HUDEP-2 (cell line): Measurements from ENCODE around the gene BRD7.
"Not testable (repeated sequence)": the region's sequence is repeated elsewhere in the genome, so short reads cannot be mapped to it uniquely, and the experiment has no call there.

Source experiments
- DNase-seq, 76 experiments: peaks; one replicate each; lab custom pipeline; 2025; ENCODE audit not compliant: unreplicated experiment in 76 of 76; lab: John Stamatoyannopoulos, UW

The BRD7 gene

GRCh38 chr16:50360033-50360778, 8.6 kb downstream of the BRD7 start:
- no peak for DNase-seq

- DNase-seq: no peak
These were observed 9.2 kb downstream of the BRD7 start for GRCh38 chr16:50359626-50360025.

DNA sequence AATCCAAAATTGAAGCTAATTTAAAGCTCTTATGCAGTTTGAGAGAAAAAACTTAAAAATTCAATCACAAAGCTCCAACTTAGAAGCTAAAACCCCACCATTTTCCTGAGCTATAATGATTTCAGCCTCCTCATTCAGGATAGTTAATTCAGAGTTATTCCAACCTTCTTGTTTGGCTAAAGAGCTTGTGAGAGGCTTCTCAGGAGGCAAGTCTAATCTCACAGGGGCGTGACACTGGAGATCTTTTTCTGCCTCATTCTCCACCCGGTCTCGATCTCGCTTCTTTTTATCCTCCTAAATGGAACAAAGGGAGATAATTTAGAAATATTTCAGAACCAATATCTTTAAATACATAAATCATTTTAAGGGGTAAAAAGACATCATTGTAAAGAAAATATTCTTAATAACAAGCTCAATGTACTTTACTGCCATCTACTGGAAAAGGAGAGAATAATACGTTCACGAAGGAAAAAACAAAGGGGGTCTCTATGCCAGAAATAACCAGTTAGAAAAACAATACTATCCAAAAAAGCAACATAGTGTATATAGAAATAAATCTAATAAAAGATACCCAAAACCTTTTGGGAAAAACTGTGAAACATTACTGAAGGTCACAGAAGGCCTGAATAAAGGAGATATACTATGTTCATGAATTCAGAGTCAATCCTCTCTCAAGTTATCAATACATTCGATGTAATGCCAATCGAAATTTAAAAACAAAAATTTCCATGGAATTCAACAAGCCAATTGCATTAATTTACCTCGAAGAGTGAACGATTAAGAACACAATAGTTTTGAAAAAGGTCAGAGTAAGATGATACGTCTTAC, 13.9 kb downstream of the BRD7 start:
- peak in 2 of 76 experiments; percentile 11 to 14 for DNase-seq

GRCh38 chr16:50354082-50354481, 14.7 kb downstream of the BRD7 start:
- DNase-seq: no peak

DNA sequence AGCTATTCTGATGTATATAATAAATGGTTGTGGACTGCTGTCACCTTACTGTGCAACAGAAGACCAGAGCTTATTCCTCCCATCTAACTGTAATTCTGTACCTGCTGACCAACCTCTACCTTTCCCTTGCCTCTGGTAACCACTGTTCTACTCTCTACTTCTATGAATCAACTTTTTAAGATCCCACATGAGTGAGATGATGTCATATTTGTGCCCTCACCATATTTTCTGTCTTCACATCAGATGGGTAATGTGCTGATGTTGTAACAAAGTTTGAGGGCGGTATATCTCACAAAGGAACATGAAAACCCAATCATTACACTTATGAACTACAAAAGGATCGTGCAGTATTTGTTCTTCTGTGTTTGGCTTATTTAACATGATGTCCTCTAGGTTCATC, 16.8 kb downstream of the BRD7 start:
- no peak for DNase-seq

- DNase-seq: no peak
These were observed 17.7 kb downstream of the BRD7 start for GRCh38 chr16:50351116-50351515.

DNA sequence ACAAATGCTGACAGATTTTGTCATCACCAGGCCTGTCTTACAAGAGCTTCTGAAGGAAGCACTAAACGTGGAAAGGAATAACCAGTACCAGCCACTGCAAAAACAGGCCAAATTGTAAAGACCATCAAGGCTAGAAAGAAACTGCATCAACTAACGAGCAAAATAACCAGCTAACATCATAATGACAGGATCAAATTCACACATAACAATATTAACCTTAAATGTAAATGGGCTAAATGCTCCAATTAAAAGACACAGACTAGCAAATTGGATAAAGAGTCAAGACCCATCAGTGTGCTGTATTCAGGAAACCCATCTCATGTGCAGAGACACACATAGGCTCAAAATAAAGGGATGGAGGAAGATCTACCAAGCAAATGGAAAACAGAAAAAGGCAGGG, 23.6 kb downstream of the BRD7 start:
- not testable (repeated sequence) for DNase-seq

DNA sequence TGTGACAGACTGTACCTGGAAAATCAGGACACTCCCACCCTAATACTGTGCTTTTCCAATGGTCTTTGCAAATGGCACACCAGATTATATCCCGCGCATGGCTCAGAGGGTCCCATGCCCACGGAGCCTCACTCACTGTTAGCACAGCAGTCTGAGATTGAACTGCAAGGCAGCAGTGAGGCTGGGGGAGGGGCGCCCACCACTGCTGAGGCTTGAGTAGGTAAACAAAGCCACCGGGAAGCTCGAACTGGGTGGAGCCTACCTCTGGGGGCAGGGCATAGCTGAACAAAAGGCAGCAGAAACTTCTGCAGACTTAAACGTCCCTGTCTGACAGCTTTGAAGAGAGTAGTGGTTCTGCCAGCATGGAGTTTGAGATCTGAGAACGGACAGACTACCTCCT, 25.2 kb downstream of the BRD7 start:
- not testable (repeated sequence) for DNase-seq

- no peak for DNase-seq
These were observed 28.2 kb downstream of the BRD7 start for GRCh38 chr16:50340578-50340977.

DNA sequence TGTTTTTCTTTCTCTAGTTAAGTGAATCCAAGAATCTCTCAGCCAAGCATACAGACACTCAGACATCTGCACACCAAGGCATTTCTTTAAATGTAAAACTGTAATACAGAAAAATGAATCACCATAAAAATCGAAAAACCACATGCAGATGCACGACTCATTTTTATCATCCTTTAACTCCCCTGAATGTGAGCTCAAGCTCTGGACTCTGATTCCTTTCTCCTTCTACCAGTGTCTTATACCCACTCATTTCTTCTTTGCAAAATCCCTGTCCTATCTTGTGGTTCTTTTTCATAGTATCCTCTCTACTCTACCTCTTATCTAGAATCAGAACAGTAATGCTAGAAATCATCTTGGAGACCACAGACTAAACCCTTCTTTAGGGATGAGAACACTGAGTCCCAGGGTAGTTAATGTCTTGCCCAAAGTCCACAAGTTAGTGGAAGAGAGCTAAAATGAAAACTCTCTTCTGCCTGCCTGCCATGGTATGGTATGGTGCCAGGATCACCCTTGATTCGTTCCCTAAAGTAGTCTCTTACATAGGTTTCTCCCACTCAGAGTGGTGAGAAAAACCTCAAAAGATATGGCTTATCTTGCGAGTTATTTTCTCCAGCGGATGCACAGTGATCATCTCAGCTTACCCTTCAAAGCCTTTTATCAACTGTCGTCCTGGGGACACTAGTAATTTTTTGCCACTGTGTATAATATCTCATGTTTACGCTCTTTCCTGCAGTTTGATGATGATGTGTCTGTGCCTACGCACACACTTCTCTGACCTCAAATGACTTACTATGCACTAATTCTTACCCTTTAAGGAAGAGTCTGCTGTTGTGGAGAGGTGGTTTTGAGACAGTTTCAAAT, 30.2 kb downstream of the BRD7 start:
- peak in 15 of 76 experiments; percentile 2 to 47 (median 21) for DNase-seq

DNA sequence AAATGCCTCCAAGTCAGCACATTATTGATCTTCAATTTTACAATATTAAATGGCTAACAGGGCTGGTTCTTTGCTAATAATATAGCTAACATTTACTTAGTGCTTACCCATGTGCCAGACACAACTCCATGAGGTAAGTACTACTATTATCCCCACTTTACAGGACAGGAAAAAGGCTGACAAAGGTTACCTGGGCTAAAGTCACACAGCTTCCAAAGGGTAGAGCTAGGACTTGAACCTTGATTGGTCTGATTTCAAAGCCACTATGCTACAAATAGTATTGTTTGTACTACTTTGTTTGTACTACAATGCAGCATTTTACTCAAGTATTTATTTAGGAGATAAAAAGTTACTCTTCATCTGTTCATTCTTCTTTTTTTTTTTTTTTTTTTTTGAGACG, 31.9 kb downstream of the BRD7 start:
- no peak for DNase-seq

- peak in 6 of 76 experiments; percentile 1 to 12 (median 10) for DNase-seq
These were observed 33.4 kb downstream of the BRD7 start for GRCh38 chr16:50335196-50335958.

DNA sequence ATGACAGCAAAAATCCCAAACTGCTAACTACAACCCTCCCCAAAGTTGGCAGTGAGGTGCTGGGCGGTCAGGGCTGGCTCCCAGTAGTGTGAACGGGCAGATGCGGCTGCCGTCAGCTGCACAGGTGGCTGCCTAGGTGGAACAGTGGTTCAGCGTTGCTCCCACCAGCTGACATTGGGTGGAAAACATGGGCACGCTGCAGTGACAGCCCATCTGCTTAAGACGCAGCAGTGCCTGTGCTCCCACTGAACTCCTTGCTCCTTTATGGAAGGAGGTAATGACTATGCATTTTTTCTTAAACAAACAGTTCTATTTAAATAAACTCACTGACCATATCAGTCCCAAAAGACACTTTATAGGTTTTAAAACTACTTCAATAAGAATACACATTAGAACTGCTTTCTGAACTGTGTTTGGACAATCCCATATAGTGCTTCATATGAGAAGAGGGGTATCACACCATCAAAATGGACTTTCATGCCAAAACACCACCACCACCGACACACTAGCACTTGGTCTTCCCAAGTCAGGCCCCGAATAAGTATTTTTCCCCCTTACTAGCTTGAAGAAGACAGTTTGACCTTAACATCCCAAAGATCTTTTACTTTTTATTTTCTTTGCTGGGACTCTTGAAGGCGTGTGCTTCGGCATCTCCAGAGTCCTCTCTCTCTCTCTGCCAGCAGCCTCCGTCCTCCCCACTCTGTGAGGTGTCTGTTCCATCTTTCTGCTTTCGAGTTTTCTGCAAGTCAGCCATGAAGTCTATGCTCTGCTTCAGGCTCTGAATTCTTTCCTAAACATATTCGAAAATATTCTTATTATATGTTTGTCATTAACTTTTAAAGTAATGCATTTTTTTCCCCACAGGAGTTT, 34.4 kb downstream of the BRD7 start:
- no peak for DNase-seq

GRCh38 chr16:50332599-50332998, 36.2 kb downstream of the BRD7 start:
- DNase-seq: no peak

GRCh38 chr16:50331570-50331969, 37.2 kb downstream of the BRD7 start:
- DNase-seq: no peak

- no peak for DNase-seq
These were observed 39.2 kb downstream of the BRD7 start for GRCh38 chr16:50329446-50330189.

- DNase-seq: peak in 17 of 76 experiments; percentile 3 to 55 (median 20)
These were observed 41.8 kb downstream of the BRD7 start for GRCh38 chr16:50326835-50327465.

- no peak for DNase-seq
These were observed 42.5 kb downstream of the BRD7 start for GRCh38 chr16:50326264-50326663.
